HG03342 (cell line): ENCODE results near the gene FNDC1.
"Not testable (repeated sequence)": the region's sequence is repeated elsewhere in the genome, so short reads cannot be mapped to it uniquely, and the experiment has no call there.

Source experiments
- ATAC-seq: cut with Tn5 transposase; IDR thresholded peaks from one replicate; pipeline ENCODE4 v1.9.1; 2021; ENCODE audit warnings: mild to moderate bottlenecking, moderate library complexity; ENCODE audit not compliant: unreplicated experiment

Gene FNDC1

GRCh38 chr6:159169193-159169555 lies at the start of gene FNDC1:
Gene FNDC1 (plus strand): TSS chr6:159169400. CDS start chr6:159169597, 197 bp downstream.
- peak; percentile 78 for ATAC-seq

GRCh38 chr6:159119791-159120190 lies 49.4 kb upstream of the FNDC1 start:
- no peak for ATAC-seq

- no peak for ATAC-seq
Observed at GRCh38 chr6:159121486-159121885, 47.7 kb upstream of the FNDC1 start.

- no peak for ATAC-seq
Observed at GRCh38 chr6:159122453-159122852, 46.7 kb upstream of the FNDC1 start.

GRCh38 chr6:159123831-159124230 lies 45.4 kb upstream of the FNDC1 start:
- not testable (repeated sequence) for ATAC-seq

- no peak for ATAC-seq
Observed at GRCh38 chr6:159125014-159125609, 44.1 kb upstream of the FNDC1 start.

- no peak for ATAC-seq
Observed at GRCh38 chr6:159125951-159126352, 43.2 kb upstream of the FNDC1 start.

GRCh38 chr6:159126590-159126989 lies 42.6 kb upstream of the FNDC1 start:
- no peak for ATAC-seq

GRCh38 chr6:159127701-159128100 lies 41.5 kb upstream of the FNDC1 start:
- ATAC-seq = no peak

- no peak for ATAC-seq
Observed at GRCh38 chr6:159128978-159129377, 40.2 kb upstream of the FNDC1 start.

- no peak for ATAC-seq
Observed at GRCh38 chr6:159130846-159131245, 38.4 kb upstream of the FNDC1 start.

GRCh38 chr6:159131709-159132108 lies 37.5 kb upstream of the FNDC1 start:
- ATAC-seq = no peak

- no peak for ATAC-seq
Observed at GRCh38 chr6:159132664-159133063, 36.5 kb upstream of the FNDC1 start.

- ATAC-seq = peak; percentile 88
Observed at GRCh38 chr6:159134701-159135364, 34.4 kb upstream of the FNDC1 start.

- ATAC-seq = no peak
Observed at GRCh38 chr6:159137676-159138075, 31.5 kb upstream of the FNDC1 start.

- no peak for ATAC-seq
Observed at GRCh38 chr6:159142531-159142930, 26.7 kb upstream of the FNDC1 start.

- no peak for ATAC-seq
Observed at GRCh38 chr6:159148641-159149040, 20.6 kb upstream of the FNDC1 start.

GRCh38 chr6:159149641-159150040 lies 19.6 kb upstream of the FNDC1 start:
- ATAC-seq = no peak

GRCh38 chr6:159151266-159151855 lies 17.8 kb upstream of the FNDC1 start:
- ATAC-seq = peak; percentile 69

- no peak for ATAC-seq
Observed at GRCh38 chr6:159152041-159152440, 17.2 kb upstream of the FNDC1 start.

- ATAC-seq = no peak
Observed at GRCh38 chr6:159152782-159153181, 16.4 kb upstream of the FNDC1 start.

GRCh38 chr6:159155679-159156078 lies 13.5 kb upstream of the FNDC1 start:
- no peak for ATAC-seq
